ENCODE measurements around the gene RYR1.
A peak's percentile ranks its signal among the peaks of the same experiment; 100 is the strongest.

Gene RYR1

GRCh38 chr19:38429055-38429810, 4.3 kb upstream of the RYR1 start:
- peak; percentile 53 for DNase-seq

- no peak for DNase-seq
Observed at GRCh38 chr19:38429811-38430156, 3.7 kb upstream of the RYR1 start.

- no peak for DNase-seq
Observed at GRCh38 chr19:38430931-38431330, 2.6 kb upstream of the RYR1 start.

- no peak for DNase-seq
Observed at GRCh38 chr19:38434549-38435051, 1.1 kb downstream of the RYR1 start.

- no peak for DNase-seq
Observed at GRCh38 chr19:38437295-38437694, 3.8 kb downstream of the RYR1 start.

GRCh38 chr19:38437917-38438316, 4.4 kb downstream of the RYR1 start:
- DNase-seq, result no peak

GRCh38 chr19:38440592-38440991, 7.1 kb downstream of the RYR1 start:
- DNase-seq, result no peak

GRCh38 chr19:38441657-38442348, 8.3 kb downstream of the RYR1 start:
- DNase-seq, result no peak

GRCh38 chr19:38442736-38443135, 9.2 kb downstream of the RYR1 start:
- no peak for DNase-seq

- DNase-seq, result no peak
Observed at GRCh38 chr19:38443458-38443999, 10.0 kb downstream of the RYR1 start.

- no peak for DNase-seq
Observed at GRCh38 chr19:38444026-38444425, 10.5 kb downstream of the RYR1 start.

GRCh38 chr19:38445362-38445761, 11.9 kb downstream of the RYR1 start:
- no peak for DNase-seq

- no peak for DNase-seq
Observed at GRCh38 chr19:38448225-38448624, 14.7 kb downstream of the RYR1 start.

GRCh38 chr19:38449518-38449917, 16.0 kb downstream of the RYR1 start:
- DNase-seq, result no peak

- DNase-seq, result no peak
Observed at GRCh38 chr19:38451036-38451435, 17.5 kb downstream of the RYR1 start.

- DNase-seq, result no peak
Observed at GRCh38 chr19:38451629-38452028, 18.1 kb downstream of the RYR1 start.

- no peak for DNase-seq
Observed at GRCh38 chr19:38452430-38453366, 19.2 kb downstream of the RYR1 start.

- DNase-seq, result no peak
Observed at GRCh38 chr19:38453596-38453995, 20.1 kb downstream of the RYR1 start.

GRCh38 chr19:38455031-38455430, 21.5 kb downstream of the RYR1 start:
- no peak for DNase-seq

GRCh38 chr19:38457202-38457601, 23.7 kb downstream of the RYR1 start:
- no peak for DNase-seq

GRCh38 chr19:38457690-38458405, 24.4 kb downstream of the RYR1 start:
- no peak for DNase-seq

GRCh38 chr19:38458991-38459390, 25.5 kb downstream of the RYR1 start:
- no peak for DNase-seq
